GM18505 (cell line): ENCODE measurements around the gene MGMT.

Experiments
- ATAC-seq: cut with Tn5 transposase; IDR thresholded peaks from one replicate; pipeline ENCODE4 v1.9.1; 2021; ENCODE audit not compliant: unreplicated experiment
- POLR2A ChIP-seq: IDR thresholded peaks from 4 replicates; pipeline ENCODE4 v1.6.1; 2011; ENCODE audit warnings: borderline replicate concordance; ENCODE audit not compliant: insufficient read depth, insufficient read length; ENCODE audit errors: extremely low read depth

The MGMT gene

DNA sequence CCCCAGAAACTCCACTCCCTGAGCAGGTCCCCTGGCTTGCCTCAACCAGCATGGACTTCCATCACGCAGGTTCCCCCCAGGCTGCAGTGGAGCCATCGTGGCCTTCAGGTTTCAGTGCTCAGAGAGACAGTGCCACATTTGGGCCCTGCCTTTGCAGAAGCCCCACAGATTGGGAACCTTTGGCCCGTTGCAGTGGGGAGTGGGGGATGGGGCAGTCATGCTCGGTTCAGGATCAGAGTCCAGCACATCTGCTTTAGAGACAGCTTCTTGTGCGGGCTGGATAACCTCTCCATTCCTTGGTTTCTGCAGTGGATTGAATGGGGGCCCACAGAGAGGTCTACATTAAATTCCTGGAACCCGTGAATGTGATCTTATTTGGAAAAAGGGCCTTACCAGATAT lies 313.2 kb downstream of the MGMT start:
- ATAC-seq, result no peak
- TF ChIP-seq POLR2A, result no peak

DNA sequence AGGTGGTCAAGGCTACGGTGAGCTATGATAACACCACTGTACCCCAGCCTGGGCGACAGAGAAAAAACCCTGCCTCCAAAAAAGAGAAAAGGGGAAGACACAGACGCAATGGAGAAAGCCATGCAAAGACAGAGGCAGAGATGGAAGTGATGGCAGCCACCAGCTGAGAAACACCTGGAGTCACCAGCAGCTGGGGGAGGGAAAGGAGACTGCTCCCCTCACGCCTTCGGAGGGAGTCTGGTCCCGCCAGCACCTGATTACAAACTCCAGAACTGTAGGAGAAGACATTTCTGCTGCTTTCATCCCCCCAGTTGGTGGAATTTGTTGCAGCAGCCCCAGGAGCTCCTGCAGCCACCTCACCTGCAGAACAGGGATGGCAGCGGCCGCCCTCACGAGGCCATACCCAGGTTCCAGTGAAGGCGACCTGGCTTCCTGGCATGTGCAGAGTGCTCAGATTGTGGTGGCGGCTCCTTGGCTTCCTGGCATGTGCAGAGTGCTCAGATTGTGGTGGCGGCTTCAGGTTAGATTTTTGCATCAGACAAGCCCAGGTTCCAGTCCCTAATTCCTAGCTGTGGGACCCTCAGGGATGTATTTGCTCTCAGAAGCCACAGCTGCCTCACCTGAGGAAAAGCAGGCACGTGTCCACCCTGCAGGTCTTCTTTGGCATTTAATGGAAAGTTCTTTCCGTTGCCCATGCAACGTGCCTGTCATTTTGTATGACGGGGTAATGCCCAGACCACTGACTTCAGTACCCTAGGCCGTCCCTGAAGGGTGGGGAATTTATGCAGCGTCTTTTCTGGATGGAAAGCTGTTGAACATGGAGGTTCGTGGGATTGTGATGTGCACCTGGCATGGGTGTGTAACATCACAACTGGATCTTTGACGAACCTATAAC lies 314.1 kb downstream of the MGMT start:
- no peak for ATAC-seq
- no peak for TF ChIP-seq POLR2A

DNA sequence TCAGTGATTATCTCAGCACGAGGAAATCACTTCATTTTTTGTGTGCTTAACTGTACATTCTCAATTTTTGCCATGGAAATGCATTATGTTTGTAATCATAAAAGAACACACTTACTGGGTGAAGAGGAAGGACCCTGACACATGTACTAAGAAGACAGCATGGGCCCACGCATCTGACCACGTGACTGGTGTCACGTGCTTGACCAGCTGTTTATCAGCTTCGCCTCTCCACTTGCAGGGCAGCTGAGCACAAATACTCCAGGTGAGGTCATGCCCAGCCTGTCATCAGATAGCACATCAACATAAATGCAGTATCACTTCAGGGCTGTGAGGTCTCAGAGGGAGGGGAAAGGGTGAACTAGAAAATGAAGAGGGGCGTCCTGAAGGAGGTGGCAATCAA lies 317.2 kb downstream of the MGMT start:
- no peak for TF ChIP-seq POLR2A
- ATAC-seq, result no peak

DNA sequence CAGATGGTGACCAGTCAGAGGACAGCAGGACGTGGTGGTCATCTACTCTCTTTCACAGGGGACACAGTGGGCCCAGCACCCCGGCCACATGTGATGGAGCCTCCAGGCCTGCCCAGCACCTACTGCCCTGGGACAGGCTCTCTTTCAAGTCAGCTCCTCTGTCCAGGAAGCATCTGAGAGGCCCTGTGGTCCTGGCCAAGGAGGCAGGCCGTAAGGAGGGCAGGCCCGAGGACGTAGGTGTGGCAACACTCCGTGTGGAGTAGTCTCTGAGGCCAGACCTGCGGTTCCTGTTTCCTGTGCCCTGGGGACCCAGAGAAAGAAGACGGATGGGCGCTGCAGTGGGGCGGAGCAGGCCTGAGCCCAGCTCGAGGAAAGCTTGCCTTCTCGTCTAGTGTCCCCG lies 317.9 kb downstream of the MGMT start:
- ATAC-seq, result no peak
- no peak for TF ChIP-seq POLR2A

DNA sequence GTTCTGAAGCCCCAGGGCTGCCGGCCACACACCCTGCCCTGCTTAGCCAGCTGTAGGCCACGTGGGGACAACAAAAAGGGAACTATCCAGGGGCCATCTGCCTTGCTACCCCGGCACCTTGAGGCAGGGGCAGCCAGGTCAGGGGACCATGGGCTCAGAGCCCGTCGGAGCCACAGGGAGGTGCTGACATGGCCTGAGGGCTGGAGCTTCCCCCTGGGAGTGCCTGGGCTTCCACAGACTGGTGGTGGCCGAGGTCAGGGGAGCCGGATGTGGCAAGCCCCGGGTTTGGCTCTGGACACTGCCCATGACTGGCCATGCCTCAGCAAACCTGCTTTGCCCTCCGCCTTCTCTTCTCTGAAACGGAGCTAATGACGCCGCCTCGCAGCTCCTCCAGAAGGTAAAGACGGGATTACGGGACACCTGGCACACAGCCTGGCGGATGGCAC lies 318.5 kb downstream of the MGMT start:
- no peak for ATAC-seq
- TF ChIP-seq POLR2A, result no peak

DNA sequence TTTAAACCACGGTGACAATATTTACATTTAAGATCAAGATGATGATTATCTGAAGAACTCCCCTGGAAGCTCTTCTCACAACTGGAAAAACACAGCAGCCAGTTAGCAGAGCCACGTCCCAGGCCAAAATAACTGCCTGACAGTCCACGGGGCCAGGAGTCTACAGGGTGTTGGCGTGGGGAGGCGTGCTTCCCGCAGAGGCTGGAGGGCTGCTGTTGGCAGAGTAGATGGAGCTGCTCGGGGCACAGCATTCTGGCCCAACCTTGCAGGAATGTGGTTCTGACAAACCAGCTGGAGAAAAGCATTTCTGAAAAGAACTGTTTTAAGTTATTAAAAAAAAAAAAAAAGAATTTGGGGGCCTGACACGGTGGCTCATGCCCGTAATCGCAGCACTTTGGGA lies 319.2 kb downstream of the MGMT start:
- TF ChIP-seq POLR2A, result no peak
- ATAC-seq, result no peak

DNA sequence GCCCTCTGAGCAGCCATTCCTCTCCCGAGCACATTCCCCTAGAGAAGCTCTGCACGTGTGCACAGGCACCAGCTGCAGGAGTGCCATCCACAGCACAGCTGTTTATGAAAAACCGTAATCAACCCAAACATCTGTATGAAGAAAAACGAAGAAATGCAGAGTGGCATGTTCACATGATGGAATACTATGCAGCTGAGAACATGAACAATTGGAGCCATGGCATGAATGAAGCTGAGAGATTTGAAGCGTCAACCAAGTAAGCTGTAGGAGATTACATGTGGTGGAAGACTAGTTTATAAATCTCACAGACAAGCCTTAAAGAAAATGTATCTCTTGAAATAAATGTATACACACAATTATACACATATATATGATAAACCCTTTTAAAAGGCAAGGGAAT lies 320.5 kb downstream of the MGMT start:
- TF ChIP-seq POLR2A, result no peak
- no peak for ATAC-seq

DNA sequence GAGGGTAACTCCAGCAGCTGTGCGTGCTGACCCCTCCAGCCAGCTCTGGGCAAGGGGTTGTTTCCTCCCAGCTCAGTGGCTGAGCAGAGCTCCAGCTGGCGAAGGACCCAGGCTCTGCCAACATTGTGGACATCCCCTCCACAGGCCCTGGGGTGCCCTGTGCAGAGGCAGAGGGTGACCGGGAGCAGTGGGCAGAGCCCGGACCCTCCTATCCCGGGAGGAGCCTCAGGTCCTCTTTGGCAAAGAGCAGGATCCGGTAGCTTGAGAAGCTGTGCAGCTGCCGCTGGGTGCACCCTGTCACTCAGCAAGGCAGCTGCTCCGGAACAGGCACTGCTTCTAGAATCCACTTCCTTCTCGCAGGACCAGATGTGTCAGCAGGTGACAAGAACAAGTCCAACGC lies 321.2 kb downstream of the MGMT start:
- TF ChIP-seq POLR2A, result no peak
- ATAC-seq, result no peak

DNA sequence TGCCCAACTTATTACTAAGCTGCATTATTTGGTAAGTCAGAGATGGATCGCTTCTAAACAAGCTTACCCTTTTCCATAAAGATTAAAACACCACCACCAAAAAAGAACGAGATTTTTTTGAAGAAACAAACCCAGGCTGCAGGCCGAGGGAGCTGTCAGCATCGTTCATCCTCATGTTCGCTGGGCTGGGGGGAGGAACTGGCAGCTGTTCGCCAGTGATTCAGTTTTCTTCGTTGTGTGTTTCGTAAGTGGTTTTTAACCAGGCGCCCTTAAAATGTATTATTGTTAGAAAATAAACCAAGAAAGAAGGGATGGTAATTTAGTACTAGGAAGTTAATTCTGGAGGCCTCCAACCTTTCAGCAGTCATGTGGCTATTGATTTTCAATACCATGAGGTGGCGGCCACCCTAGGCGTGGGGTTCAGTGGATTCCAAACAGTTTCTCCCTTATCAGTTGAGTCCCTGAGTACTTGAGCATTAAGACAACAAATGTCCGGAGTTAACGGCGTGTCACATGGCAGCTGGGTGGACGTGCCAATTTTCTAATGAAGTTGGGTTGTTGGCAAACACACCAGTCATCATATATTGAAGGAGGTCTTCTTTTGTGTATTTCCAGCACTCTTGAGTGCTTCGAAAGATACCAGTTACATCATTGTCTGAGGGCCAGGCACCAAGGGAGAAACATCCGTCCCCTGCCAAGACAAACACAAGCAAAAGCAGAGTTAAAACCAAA lies 323.8 kb downstream of the MGMT start:
- no peak for TF ChIP-seq POLR2A
- ATAC-seq, result no peak

DNA sequence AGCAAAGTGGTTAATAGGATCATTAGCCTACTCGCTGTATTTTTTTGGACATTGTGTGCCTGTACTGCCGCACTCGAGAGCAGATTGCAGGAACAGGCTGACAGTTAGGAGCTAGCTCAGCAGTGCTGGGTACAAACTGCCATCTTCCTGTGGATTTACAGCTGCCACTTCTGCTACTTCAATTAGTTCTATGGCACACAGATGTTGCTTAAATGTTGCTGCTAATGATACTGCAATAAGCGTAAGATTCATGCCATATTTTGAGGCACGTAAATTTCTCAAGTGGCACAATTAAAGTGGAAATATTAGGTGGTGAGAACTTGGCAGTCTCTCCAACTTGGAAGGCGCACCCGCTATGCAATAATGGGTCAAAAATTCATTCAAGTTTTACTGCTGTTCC lies 325.1 kb downstream of the MGMT start:
- no peak for TF ChIP-seq POLR2A
- ATAC-seq, result no peak

DNA sequence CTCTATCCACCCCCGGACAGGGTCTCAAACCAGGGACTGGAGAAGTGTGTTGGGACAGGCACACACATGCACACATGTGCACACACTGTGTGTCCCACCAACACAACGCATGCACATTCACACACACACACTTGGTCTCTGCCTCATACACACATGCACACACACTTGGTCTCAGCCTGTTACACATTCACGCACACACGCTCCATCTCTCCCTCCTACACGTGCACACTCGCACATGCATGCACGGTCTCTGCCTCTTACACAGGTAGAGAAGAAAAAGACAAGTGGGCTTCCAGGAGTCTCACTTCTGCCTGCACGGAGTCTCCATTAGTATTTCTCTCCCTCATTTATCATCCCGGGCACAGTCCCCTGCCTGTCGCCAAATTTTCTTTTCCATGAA lies 325.8 kb downstream of the MGMT start:
- TF ChIP-seq POLR2A, result no peak
- ATAC-seq, result no peak

DNA sequence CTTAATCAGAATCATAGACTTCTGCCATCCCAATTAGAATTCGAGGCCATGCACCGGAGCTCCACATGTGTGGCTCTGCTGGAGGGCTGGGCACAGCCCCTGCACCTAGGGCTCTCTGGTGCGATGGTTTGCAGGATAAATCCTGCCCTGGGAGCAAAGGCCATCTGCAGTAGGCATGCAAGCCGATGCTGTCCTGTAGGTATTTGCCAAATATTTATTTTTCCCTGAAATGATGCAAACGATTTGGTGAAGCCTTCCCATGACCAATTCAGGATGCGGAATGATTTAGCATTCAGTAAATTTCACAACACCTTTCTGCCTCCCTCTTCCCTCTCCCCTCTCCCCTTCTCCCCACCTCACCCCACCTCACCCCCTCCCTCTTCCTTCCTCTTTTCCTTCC lies 326.4 kb downstream of the MGMT start:
- no peak for TF ChIP-seq POLR2A
- no peak for ATAC-seq

DNA sequence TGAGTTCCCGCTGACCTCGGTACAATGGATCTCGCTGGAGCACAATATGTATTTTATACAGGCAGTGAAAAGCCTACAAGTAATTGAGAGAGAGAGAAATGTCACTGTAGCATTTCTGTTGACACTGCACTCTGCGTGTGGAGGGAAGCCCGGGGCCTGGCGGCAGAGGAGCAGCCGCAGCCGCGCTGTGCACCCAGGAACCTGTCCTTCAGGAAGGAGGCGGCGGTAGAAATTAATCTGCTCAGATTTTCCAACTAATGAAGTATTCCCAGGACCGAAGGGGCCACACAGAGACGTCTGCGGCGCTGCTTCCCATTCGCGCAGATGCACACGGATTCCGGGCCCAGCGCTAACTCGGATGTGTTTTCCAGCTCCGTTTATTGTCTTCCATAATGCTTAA lies 327.0 kb downstream of the MGMT start:
- TF ChIP-seq POLR2A, result no peak

More for the DNA sequence above, 327.0 kb downstream of the MGMT start:
- ATAC-seq, result no peak
